K562 (cell line): ENCODE data around the gene HCN3. TPM values are rescaled to one million over a fixed set of nuclear protein-coding genes. Genes with fewer than 3 reads are reported as not detected.

Source experiments
- E2F6 ChIP-seq, 2 experiments: IDR thresholded peaks; 2 replicates each; pipeline ENCODE4 v1.6.1; 2011; ENCODE audit warnings: borderline replicate concordance in 1 of 2, control low read depth in 1 of 2, low read depth in 1 of 2, low read length in 1 of 2, mild to moderate bottlenecking in 1 of 2, mixed read lengths in 1 of 2, moderate library complexity in 1 of 2; ENCODE audit not compliant: insufficient read depth in 1 of 2, insufficient read length in 1 of 2, poor library complexity in 1 of 2, severe bottlenecking in 1 of 2; ENCODE audit errors: extremely low read depth in 1 of 2
- ERF ChIP-seq: fragments of 450-650 bp; formaldehyde crosslinking; IDR thresholded peaks from 2 replicates; pipeline ENCODE4 v1.4.0; 2020; ENCODE audit warnings: mild to moderate bottlenecking, mixed read lengths
- HBP1 ChIP-seq: fragments of 450-650 bp; formaldehyde crosslinking; IDR thresholded peaks from 2 replicates; pipeline ENCODE4 v1.4.0; 2022; ENCODE audit warnings: missing genetic modification characterization
- MEIS2 ChIP-seq: fragments of 450-650 bp; IDR thresholded peaks from 2 replicates; pipeline ENCODE4 v1.6.1; 2014; ENCODE audit warnings: mild to moderate bottlenecking; ENCODE audit not compliant: partially characterized antibody
- NCOA6 ChIP-seq: fragments of 450-650 bp; IDR thresholded peaks from 2 replicates; pipeline ENCODE4 v1.6.1; 2017; ENCODE audit warnings: mild to moderate bottlenecking
- OTX1 ChIP-seq: fragments of 450-650 bp; formaldehyde crosslinking; IDR thresholded peaks from 2 replicates; pipeline ENCODE4 v1.4.0; 2022; ENCODE audit warnings: mild to moderate bottlenecking
- SP1 ChIP-seq: sonication (generic); formaldehyde crosslinking; IDR thresholded peaks from 2 replicates; pipeline ENCODE4 v1.8.1; 2022; ENCODE audit warnings: mild to moderate bottlenecking, missing genetic modification reagents
- TCF7L2 ChIP-seq: fragments of 150-350 bp; IDR thresholded peaks from 2 replicates; pipeline ENCODE4 v1.6.1; 2016; ENCODE audit warnings: low read depth, mild to moderate bottlenecking, low read length, moderate library complexity
- TEAD1 ChIP-seq, 2 experiments: fragments of 450-650 bp in 1 of 2; sonication (generic) in 1 of 2; formaldehyde crosslinking; IDR thresholded peaks; 2 replicates each; pipeline versions ENCODE4 v1.4.0 to v1.8.0; 2020 to 2022; ENCODE audit warnings: mild to moderate bottlenecking in 2 of 2, missing genetic modification reagents in 1 of 2
- TFAM ChIP-seq: fragments of 250-450 bp; sonication (Bioruptor Pico); conservative IDR thresholded peaks from 2 replicates; pipeline ENCODE4 v1.5.0; 2021; ENCODE audit warnings: mild to moderate bottlenecking, moderate library complexity
- ZBTB2 ChIP-seq: fragments of 450-650 bp; IDR thresholded peaks from 2 replicates; pipeline ENCODE4 v1.6.1; 2016; ENCODE audit warnings: antibody characterized with exemption
- ZNF436 ChIP-seq: fragments of 250-450, 450-650 bp; sonication (Bioruptor Pico); formaldehyde crosslinking; IDR thresholded peaks from 2 replicates; pipeline ENCODE4 v1.7.0; 2020; ENCODE audit warnings: mild to moderate bottlenecking
- ZNF449 ChIP-seq: fragments of 250-450 bp; sonication (Bioruptor Pico); IDR thresholded peaks from 2 replicates; pipeline ENCODE4 v1.8.0; 2022; ENCODE audit warnings: moderate library complexity, mild to moderate bottlenecking, inconsistent platforms
- ZNF695 ChIP-seq: fragments of 450-650 bp; formaldehyde crosslinking; IDR thresholded peaks from 2 replicates; pipeline ENCODE4 v1.4.0; 2020; ENCODE audit warnings: mild to moderate bottlenecking, moderate library complexity
- polyA plus RNA-seq, 8 experiments: library from polyadenylated mRNA; depleted of rRNA in 4 of 8; stranded (reverse) in 5 of 8; unstranded in 3 of 8; fragments of >200 nt; fragmentation: Nextera tagmentation in 2 of 8; fragmentation: Illumina TruSeq in 1 of 8; extraction: Ambion mirVana in 2 of 8; extraction: Trizol in 1 of 8; gene quantifications; 2 replicates each; pipeline versions ENCODE4 v1.2.1 to v1.2.3, GENCODE V29; 2011 to 2014; ENCODE audit warnings: inconsistent platforms in 1 of 8, missing spikeins in 1 of 8
- total RNA-seq, 7 experiments: library from RNA; depleted of rRNA in 6 of 7; stranded (reverse); fragments of >200 nt in 6 of 7; fragmentation: Illumina TruSeq in 2 of 7; extraction: Trizol in 2 of 7; gene quantifications; 2 replicates each; pipeline versions ENCODE4 v1.2.1 to v1.2.3, GENCODE V29; 2011 to 2021; ENCODE audit warnings: low replicate concordance in 1 of 7
- TF ChIP-seq, protein P1 (sequence below): fragments of 250-450 bp; sonication (Bioruptor Pico); IDR thresholded peaks from 2 replicates; pipeline ENCODE4 v1.9.0; 2021; ENCODE audit warnings: mild to moderate bottlenecking, inconsistent platforms
- TF ChIP-seq, protein P2 (sequence below), 2 experiments: fragments of 450-650 bp; IDR thresholded peaks; 2 replicates each; pipeline ENCODE4 v1.6.1; 2016

Gene HCN3
- total and polyA plus RNA-seq, 9 of the 15 experiments (the other 6 are each of a cell fraction or from before 2014, with no cell fraction given), result 0.91 to 9.7 (median 3.9) TPM

DNA sequence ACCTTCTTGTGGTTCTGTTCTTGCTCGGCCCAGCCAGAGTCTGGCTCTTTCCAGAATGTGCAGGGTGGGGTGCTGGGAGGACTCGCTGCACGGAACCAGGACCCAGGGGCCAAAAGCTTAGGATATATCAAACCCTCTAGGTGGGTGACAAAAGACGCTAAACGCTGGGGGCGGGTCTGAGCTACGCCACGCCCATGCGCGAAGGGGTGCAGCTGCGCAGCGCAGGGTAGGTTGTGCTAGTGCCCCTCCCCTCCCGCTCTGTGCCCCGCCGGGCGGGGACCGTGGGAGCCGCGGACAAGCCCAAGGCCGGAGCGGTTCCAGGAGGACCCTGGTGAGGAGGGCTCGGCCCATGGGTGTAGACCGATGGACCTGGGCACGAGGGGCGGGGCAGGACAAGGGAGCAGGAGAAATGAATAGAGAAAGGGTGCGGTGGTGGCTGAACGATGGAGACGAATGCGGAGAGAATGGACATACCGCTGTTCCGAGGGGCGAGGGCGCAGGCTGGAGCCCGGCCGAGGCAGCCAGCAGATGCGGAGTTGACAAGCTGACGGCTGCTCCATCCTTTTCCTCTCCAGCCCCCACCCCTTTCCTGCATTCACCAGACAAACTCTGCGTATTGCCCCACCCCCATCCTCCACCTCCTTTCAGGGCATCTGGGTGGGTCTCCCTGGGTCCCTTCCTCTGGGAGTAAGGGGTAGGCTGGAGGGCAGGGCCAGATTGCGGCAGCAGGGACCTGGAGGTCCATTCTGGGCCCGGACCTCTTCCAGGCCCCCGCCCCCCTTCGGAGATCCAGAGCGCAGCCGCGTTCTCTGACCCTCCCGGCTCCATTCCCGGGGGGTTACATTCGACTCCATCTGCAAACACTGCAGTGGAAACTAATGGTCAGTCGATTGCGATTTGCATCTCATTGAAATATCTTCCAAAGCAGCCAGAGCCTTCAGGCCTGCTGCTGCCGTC is 43.7 kb downstream of the HCN3 start, which contains the start of gene RUSC1 (continued):
- TF ChIP-seq ZNF436 (CRISPR knock-in tag), result 0 out of 2 replicates have a peak, but pooled peaks have one; percentile 48
- TF ChIP-seq, protein P1, sequence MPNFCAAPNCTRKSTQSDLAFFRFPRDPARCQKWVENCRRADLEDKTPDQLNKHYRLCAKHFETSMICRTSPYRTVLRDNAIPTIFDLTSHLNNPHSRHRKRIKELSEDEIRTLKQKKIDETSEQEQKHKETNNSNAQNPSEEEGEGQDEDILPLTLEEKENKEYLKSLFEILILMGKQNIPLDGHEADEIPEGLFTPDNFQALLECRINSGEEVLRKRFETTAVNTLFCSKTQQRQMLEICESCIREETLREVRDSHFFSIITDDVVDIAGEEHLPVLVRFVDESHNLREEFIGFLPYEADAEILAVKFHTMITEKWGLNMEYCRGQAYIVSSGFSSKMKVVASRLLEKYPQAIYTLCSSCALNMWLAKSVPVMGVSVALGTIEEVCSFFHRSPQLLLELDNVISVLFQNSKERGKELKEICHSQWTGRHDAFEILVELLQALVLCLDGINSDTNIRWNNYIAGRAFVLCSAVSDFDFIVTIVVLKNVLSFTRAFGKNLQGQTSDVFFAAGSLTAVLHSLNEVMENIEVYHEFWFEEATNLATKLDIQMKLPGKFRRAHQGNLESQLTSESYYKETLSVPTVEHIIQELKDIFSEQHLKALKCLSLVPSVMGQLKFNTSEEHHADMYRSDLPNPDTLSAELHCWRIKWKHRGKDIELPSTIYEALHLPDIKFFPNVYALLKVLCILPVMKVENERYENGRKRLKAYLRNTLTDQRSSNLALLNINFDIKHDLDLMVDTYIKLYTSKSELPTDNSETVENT (CRISPR knock-in tag), result 0 out of 2 replicates have a peak, but pooled peaks have one; percentile 59
- no peak for TF ChIP-seq ZNF695
- 0 out of 2 replicates have a peak, but pooled peaks have one; percentile 73 for TF ChIP-seq HBP1 (CRISPR knock-in tag)
- no peak for TF ChIP-seq ZNF449 (CRISPR knock-in tag)
- TF ChIP-seq ZBTB2, result peak; percentile 42; the same call in 1 of the 2 replicates
- no peak for TF ChIP-seq TCF7L2
- TF ChIP-seq NCOA6, result no peak
- TF ChIP-seq TFAM (CRISPR knock-in tag), result no peak
- peak; percentile 77; the same call in 1 of the 2 replicates for TF ChIP-seq ERF (CRISPR knock-in tag)
- peak; percentile 57 for TF ChIP-seq MEIS2
- TF ChIP-seq, protein P2, sequence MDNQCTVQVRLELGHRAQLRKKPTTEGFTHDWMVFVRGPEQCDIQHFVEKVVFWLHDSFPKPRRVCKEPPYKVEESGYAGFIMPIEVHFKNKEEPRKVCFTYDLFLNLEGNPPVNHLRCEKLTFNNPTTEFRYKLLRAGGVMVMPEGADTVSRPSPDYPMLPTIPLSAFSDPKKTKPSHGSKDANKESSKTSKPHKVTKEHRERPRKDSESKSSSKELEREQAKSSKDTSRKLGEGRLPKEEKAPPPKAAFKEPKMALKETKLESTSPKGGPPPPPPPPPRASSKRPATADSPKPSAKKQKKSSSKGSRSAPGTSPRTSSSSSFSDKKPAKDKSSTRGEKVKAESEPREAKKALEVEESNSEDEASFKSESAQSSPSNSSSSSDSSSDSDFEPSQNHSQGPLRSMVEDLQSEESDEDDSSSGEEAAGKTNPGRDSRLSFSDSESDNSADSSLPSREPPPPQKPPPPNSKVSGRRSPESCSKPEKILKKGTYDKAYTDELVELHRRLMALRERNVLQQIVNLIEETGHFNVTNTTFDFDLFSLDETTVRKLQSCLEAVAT (IDR thresholded peaks at IDR 0.05), result peak in 1 of 2 experiments; percentile 35; a peak in 1 of 4 replicates
- TF ChIP-seq OTX1 (CRISPR knock-in tag), result 0 out of 2 replicates have a peak, but pooled peaks have one; percentile 45
- no peak for TF ChIP-seq E2F6 (IDR thresholded peaks at IDR 0.05; ENCODE audit: borderline replicate concordance in 1 of 2, extremely low read depth in 1 of 2, insufficient read depth in 1 of 2, insufficient read length in 1 of 2, low read depth in 1 of 2, low read length in 1 of 2, poor library complexity in 1 of 2, severe bottlenecking in 1 of 2)
- TF ChIP-seq SP1 (CRISPR knock-in tag), result 0 out of 2 replicates have a peak, but pooled peaks have one; percentile 29
- TF ChIP-seq TEAD1 (CRISPR knock-in tag; IDR thresholded peaks at IDR 0.05), result no peak
